PC-3 (cell line): ENCODE results near the gene PTPRR. TPM values are rescaled to one million over a fixed set of nuclear protein-coding genes. Genes with fewer than 3 reads are reported as not detected.

Experiments used
- ATAC-seq: fragments of 200-7000 bp; cut with Tn5 transposase; 2 replicates; pipeline ENCODE4 v1.9.1; 2020; ENCODE audit warnings: mild to moderate bottlenecking, moderate library complexity
- BruUV-seq: library from RNA; stranded (reverse); fragments of 400-500 nt; replicated peaks from 2 replicates; lab custom pipeline; 2021; lab: Mats Ljungman, UMichigan
- CTCF ChIA-PET: fragments of 300-600 bp; sonication (Branson Sonifier 250); formaldehyde crosslinking; loops from one replicate; lab custom pipeline; 2022; ENCODE audit warnings: antibody characterized with exemption; lab: Charles Lee
- POLR2A ChIA-PET: fragments of 300-600 bp; sonication (Branson Sonifier 250); formaldehyde crosslinking; loops from one replicate; lab custom pipeline; 2022; ENCODE audit warnings: antibody characterized with exemption; ENCODE audit not compliant: unreplicated experiment; lab: Charles Lee
- DNase-seq: peaks from one replicate; pipeline ENCODE4 v3.0.0-alpha.2; 2015
- H2AFZ ChIP-seq: fragments of 300-600 bp; sonication (generic); 2 replicates; pipeline ENCODE4 v1.6.0; 2016; ENCODE audit warnings: antibody characterized with exemption, low read length
- H3F3A ChIP-seq: fragments of 300-600 bp; sonication (generic); one replicate; pipeline ENCODE4 v1.6.0; 2017; ENCODE audit warnings: antibody characterized with exemption, low read length, control low read depth, mild to moderate bottlenecking; ENCODE audit not compliant: unreplicated experiment
- H3K27ac ChIP-seq: fragments of 300-600 bp; sonication (generic); 2 replicates; pipeline ENCODE4 v1.5.1; 2016; ENCODE audit warnings: mild to moderate bottlenecking, low read length
- H3K27me3 ChIP-seq: fragments of 300-600 bp; sonication (generic); 2 replicates; pipeline ENCODE4 v1.6.1; 2016; ENCODE audit warnings: low read length, mixed read lengths
- H3K36me3 ChIP-seq: fragments of 300-600 bp; sonication (generic); 2 replicates; pipeline ENCODE4 v1.6.1; 2016; ENCODE audit warnings: low read depth, mixed run types, low read length, mixed read lengths
- H3K4me1 ChIP-seq: fragments of 300-600 bp; sonication (generic); 2 replicates; pipeline ENCODE4 v1.5.1; 2016; ENCODE audit warnings: low read length; ENCODE audit not compliant: insufficient read depth
- H3K4me2 ChIP-seq: fragments of 300-600 bp; sonication (generic); 2 replicates; pipeline ENCODE4 v1.6.0; 2016; ENCODE audit warnings: low read length
- H3K4me3 ChIP-seq: fragments of 300-600 bp; sonication (generic); 2 replicates; pipeline ENCODE4 v1.5.1; 2016; ENCODE audit warnings: mild to moderate bottlenecking, low read length, mixed read lengths
- H3K79me2 ChIP-seq: fragments of 300-600 bp; sonication (generic); 2 replicates; pipeline ENCODE4 v1.6.1; 2017; ENCODE audit warnings: low read length, mixed read lengths
- H3K9ac ChIP-seq: fragments of 300-600 bp; sonication (generic); 2 replicates; pipeline ENCODE4 v1.6.0; 2016; ENCODE audit warnings: mild to moderate bottlenecking, low read length
- H3K9me2 ChIP-seq: fragments of 300-600 bp; sonication (generic); replicated peaks from 2 replicates; pipeline ENCODE4 v1.6.1; 2016; ENCODE audit warnings: mixed run types, low read length, mixed read lengths
- H3K9me3 ChIP-seq: fragments of 300-600 bp; sonication (generic); 2 replicates; pipeline ENCODE4 v1.6.1; 2016; ENCODE audit warnings: low read length, mixed read lengths
- H4K20me1 ChIP-seq: fragments of 300-600 bp; sonication (generic); 2 replicates; pipeline ENCODE4 v1.6.1; 2016; ENCODE audit warnings: low read length, mixed read lengths
- EZH2 ChIP-seq: fragments of 300-600 bp; sonication (generic); IDR thresholded peaks from one replicate; pipeline ENCODE4 v1.6.1; 2017; ENCODE audit warnings: antibody characterized with exemption, mild to moderate bottlenecking, low read length; ENCODE audit not compliant: unreplicated experiment
- EZH2phosphoT487 ChIP-seq: fragments of 300-600 bp; sonication (generic); IDR thresholded peaks from 2 replicates; pipeline ENCODE4 v1.6.1; 2018; ENCODE audit warnings: mild to moderate bottlenecking, antibody characterized with exemption, low read length, borderline replicate concordance
- intact Hi-C: fragments of 100-400 bp; cut with micrococcal nuclease; formaldehyde crosslinking; loops from 2 replicates; pipeline ENCODE4 v1.9.0; 2023
- total RNA-seq: library from RNA; depleted of rRNA; stranded (reverse); fragments of >200 nt; gene quantifications from 2 replicates; pipeline ENCODE4 v1.2.3, GENCODE V29; 2014
- TF ChIP-seq, protein P1 (sequence below): fragments of 300-600 bp; sonication (generic); conservative IDR thresholded peaks from 2 replicates; pipeline ENCODE4 v1.5.1; 2017; ENCODE audit warnings: antibody characterized with exemption, low read depth, mild to moderate bottlenecking, low read length

Gene PTPRR
- total RNA-seq, 1 experiment from 2014 or later = 3.1 TPM

DNA sequence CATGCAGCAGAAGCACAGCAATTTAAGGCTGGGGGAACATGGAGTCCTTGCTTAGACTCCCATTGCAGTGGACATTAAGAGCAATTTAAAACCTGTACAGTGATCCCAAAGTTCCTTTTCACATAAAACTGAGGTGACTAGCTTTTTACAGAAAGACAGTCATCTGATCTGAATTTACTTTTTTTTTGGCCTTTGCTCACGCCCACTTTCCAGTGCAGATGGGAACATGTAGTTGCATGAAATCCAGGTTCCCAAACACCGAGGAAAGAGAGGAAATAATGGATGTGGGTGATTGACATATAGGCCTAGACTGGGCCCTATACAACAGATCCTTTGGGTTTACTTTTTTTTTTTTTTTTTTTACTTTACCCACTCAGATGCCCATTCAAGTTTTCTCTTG, 156.9 kb downstream of the PTPRR start:
- H3K9me2 ChIP-seq = no peaks in the 10 kb centered on the region
- ATAC-seq (no peak), DNase-seq (peak; percentile 33)
- ChIA-PET POLR2A (no interaction called here), CTCF (no interaction called here)
- no peaks in the 10 kb centered on the region for H3K36me3 ChIP-seq
- H3K9me3 ChIP-seq = no peaks in the 10 kb centered on the region
- H3K9ac ChIP-seq = no peak overlapping the region
- intact Hi-C loops = no loop called here
- H3K79me2 ChIP-seq = no peaks in the 10 kb centered on the region
- TF ChIP-seq, protein P1, sequence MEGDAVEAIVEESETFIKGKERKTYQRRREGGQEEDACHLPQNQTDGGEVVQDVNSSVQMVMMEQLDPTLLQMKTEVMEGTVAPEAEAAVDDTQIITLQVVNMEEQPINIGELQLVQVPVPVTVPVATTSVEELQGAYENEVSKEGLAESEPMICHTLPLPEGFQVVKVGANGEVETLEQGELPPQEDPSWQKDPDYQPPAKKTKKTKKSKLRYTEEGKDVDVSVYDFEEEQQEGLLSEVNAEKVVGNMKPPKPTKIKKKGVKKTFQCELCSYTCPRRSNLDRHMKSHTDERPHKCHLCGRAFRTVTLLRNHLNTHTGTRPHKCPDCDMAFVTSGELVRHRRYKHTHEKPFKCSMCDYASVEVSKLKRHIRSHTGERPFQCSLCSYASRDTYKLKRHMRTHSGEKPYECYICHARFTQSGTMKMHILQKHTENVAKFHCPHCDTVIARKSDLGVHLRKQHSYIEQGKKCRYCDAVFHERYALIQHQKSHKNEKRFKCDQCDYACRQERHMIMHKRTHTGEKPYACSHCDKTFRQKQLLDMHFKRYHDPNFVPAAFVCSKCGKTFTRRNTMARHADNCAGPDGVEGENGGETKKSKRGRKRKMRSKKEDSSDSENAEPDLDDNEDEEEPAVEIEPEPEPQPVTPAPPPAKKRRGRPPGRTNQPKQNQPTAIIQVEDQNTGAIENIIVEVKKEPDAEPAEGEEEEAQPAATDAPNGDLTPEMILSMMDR = no peak
- TF ChIP-seq EZH2phosphoT487 (no peak), EZH2 (no peak)
- no peaks in the 10 kb centered on the region for H3F3A ChIP-seq
- H2AFZ ChIP-seq = no peak overlapping the region
- peaks cover 6% of the 10 kb centered on the region; the same call in 1 of the 2 replicates for H3K4me1 ChIP-seq
- H3K4me2 ChIP-seq = no peak overlapping the region
- no TSS peak for BruUV-seq
- H3K4me3 ChIP-seq = no peak overlapping the region
- no peaks in the 10 kb centered on the region for H3K27me3 ChIP-seq
- H4K20me1 ChIP-seq = no peaks in the 10 kb centered on the region
- no peak overlapping the region for H3K27ac ChIP-seq

DNA sequence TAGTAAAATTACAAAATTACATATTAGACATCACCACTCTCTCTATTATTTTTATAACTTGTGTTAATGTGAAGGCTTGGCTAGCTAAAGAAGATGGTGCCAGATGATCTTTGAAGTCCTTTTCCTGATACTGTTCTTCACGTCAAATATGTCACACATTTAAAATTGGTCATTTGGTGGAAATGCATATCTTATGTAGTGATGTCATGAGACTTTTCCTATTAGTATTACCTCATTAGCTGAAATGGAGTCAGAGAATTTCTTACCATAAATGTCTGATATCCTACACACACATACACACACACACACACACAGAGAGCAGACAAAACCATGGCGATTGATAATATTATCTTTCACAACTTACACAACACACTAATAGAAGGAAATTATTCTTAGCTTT, 158.5 kb downstream of the PTPRR start:
- no TSS peak for BruUV-seq
- ATAC-seq = no peak
- intact Hi-C loops = no loop called here

More for the DNA sequence above, 158.5 kb downstream of the PTPRR start:
- Histone ChIP-seq H3K4me1 (peaks cover 21% of the 10 kb centered on the region), H3K9me2 (no peaks in the 10 kb centered on the region), H3K27ac (no peak overlapping the region), H3K36me3 (no peaks in the 10 kb centered on the region), H3K9me3 (no peaks in the 10 kb centered on the region), H3K4me3 (no peak overlapping the region), H3K79me2 (no peaks in the 10 kb centered on the region), H3F3A (no peaks in the 10 kb centered on the region), H3K4me2 (no peak overlapping the region), H3K27me3 (no peaks in the 10 kb centered on the region), H4K20me1 (no peaks in the 10 kb centered on the region), H3K9ac (no peak overlapping the region), H2AFZ (no peak overlapping the region)
- CTCF ChIA-PET = no interaction called here
- no peak for DNase-seq
- TF ChIP-seq, protein P1 = no peak
- TF ChIP-seq EZH2 (no peak), EZH2phosphoT487 (no peak)
- POLR2A ChIA-PET = no interaction called here
